HepG2 (cell line): ENCODE measurements around the gene OR2M3. TPM values are rescaled to one million over a fixed set of nuclear protein-coding genes. Genes with fewer than 3 reads are reported as not detected.

Source experiments
- ATAC-seq: fragments of 200-7000 bp; cut with Tn5 transposase; 3 replicates; pipeline ENCODE4 v1.9.1; 2020; ENCODE audit warnings: mild to moderate bottlenecking, moderate library complexity
- BruUV-seq: library from RNA; stranded (reverse); fragments of 400-500 nt; replicated peaks from 2 replicates; lab custom pipeline; 2021; lab: Mats Ljungman, UMichigan
- CTCF ChIA-PET: fragments of 300-600 bp; formaldehyde crosslinking; extraction: SDS; loops from one replicate; lab custom pipeline; 2021; ENCODE audit warnings: low total read pairs, inconsistent platforms, low intra/inter-chr PET ratio; lab: Yijun Ruan, JAX
- POLR2A ChIA-PET: fragments of 350-600 bp; sonication (Branson Sonifier 250); formaldehyde crosslinking; loops from one replicate; lab custom pipeline; 2020; ENCODE audit warnings: antibody characterized with exemption, inconsistent platforms; lab: Yijun Ruan, JAX
- DNase-seq: peaks from one replicate; pipeline ENCODE4 v3.0.0-alpha.2; 2015; ENCODE audit warnings: low spot score
- FAIRE-seq: peaks from 3 replicates; lab custom pipeline; 2011; peaks lifted over from hg19 to GRCh38; lab: Jason Lieb, UNC
- H2AFZ ChIP-seq: one replicate; pipeline ENCODE4 v1.6.1; 2011; ENCODE audit warnings: low read length, inconsistent platforms
- H3K27ac ChIP-seq: fragments of 300-600 bp; 3 replicates; pipeline ENCODE4 v1.8.0; 2011; ENCODE audit warnings: mixed run types, mild to moderate bottlenecking, mixed read lengths, low read length, inconsistent platforms; ENCODE audit not compliant: insufficient read depth; ENCODE audit errors: extremely low read length
- H3K27me3 ChIP-seq, 2 experiments: fragments of 200-600 bp in 1 of 2; 2 replicates in 1 of 2; 3 replicates in 1 of 2; pipeline versions ENCODE4 v1.6.0 to v1.8.0; 2011; ENCODE audit warnings: low read length in 2 of 2, mild to moderate bottlenecking in 2 of 2, moderate library complexity in 2 of 2, inconsistent platforms in 1 of 2; ENCODE audit not compliant: insufficient read depth in 2 of 2, control insufficient read depth in 1 of 2
- H3K36me3 ChIP-seq, 2 experiments: fragments of 200-600 bp in 1 of 2; replicated peaks in 1 of 2; 2 replicates in 1 of 2; 3 replicates in 1 of 2; pipeline versions ENCODE4 v1.5.1 to v1.8.0; 2011; ENCODE audit warnings: low read length in 2 of 2, inconsistent platforms in 1 of 2; ENCODE audit not compliant: insufficient read depth in 2 of 2, control insufficient read depth in 1 of 2
- H3K4me1 ChIP-seq: 2 replicates; pipeline ENCODE4 v1.5.1; 2012; ENCODE audit warnings: low read length, inconsistent platforms; ENCODE audit not compliant: insufficient read depth
- H3K4me2 ChIP-seq: 2 replicates; pipeline ENCODE4 v1.6.0; 2011; ENCODE audit warnings: low read depth, low read length, inconsistent platforms
- H3K4me3 ChIP-seq, 3 experiments: fragments of 200-600 bp in 1 of 3; sonication (generic), shearing (Covaris generic) in 1 of 3; replicated peaks in 1 of 3; 2 replicates each; pipeline ENCODE4 v1.5.1; 2011 to 2016; ENCODE audit warnings: low read length in 3 of 3, inconsistent platforms in 2 of 3, low read depth in 2 of 3, mild to moderate bottlenecking in 2 of 3, control low read depth in 1 of 3, mixed read lengths in 1 of 3; ENCODE audit not compliant: insufficient read depth in 1 of 3
- H3K79me2 ChIP-seq: one replicate; pipeline ENCODE4 v1.6.1; 2011; ENCODE audit warnings: low read length, inconsistent platforms; ENCODE audit not compliant: insufficient read depth
- H3K9ac ChIP-seq: 2 replicates; pipeline ENCODE4 v1.6.0; 2011; ENCODE audit warnings: mild to moderate bottlenecking, low read depth, low read length, inconsistent platforms; ENCODE audit not compliant: insufficient read depth
- H3K9me3 ChIP-seq: 2 replicates; pipeline ENCODE4 v1.5.1; 2012; ENCODE audit warnings: mild to moderate bottlenecking, low read length
- H4K20me1 ChIP-seq: 2 replicates; pipeline ENCODE4 v1.6.0; 2011; ENCODE audit warnings: inconsistent platforms, mild to moderate bottlenecking, low read length, moderate library complexity; ENCODE audit not compliant: insufficient read depth
- EHMT2 ChIP-seq: fragments of 200-600 bp; sonication (generic); IDR thresholded peaks from 2 replicates; pipeline ENCODE4 v1.7.0; 2017; ENCODE audit warnings: antibody characterized with exemption, low read depth, low read length, borderline replicate concordance
- HMG20A ChIP-seq: IDR thresholded peaks from 2 replicates; pipeline ENCODE4 v1.6.1; 2016; ENCODE audit warnings: borderline replicate concordance
- MAFF ChIP-seq: IDR thresholded peaks from 2 replicates; pipeline ENCODE4 v1.6.1; 2011; ENCODE audit warnings: low read depth, low read length, improper control_type of control experiment
- MAFK ChIP-seq, 2 experiments: IDR thresholded peaks in 1 of 2; conservative IDR thresholded peaks in 1 of 2; 2 replicates each; pipeline ENCODE4 v1.6.1; 2011; ENCODE audit warnings: improper control_type of control experiment in 2 of 2, low read length in 2 of 2
- NR2F2 ChIP-seq: IDR thresholded peaks from 2 replicates; pipeline ENCODE4 v1.6.1; 2012; ENCODE audit warnings: low read depth, inconsistent platforms, borderline replicate concordance
- POGZ ChIP-seq: sonication (generic); formaldehyde crosslinking; IDR thresholded peaks from 2 replicates; pipeline ENCODE4 v1.4.0; 2020; ENCODE audit warnings: mild to moderate bottlenecking, missing genetic modification reagents
- REL ChIP-seq: sonication (generic); formaldehyde crosslinking; conservative IDR thresholded peaks from 2 replicates; pipeline ENCODE4 v1.8.0; 2022; ENCODE audit warnings: mild to moderate bottlenecking, missing genetic modification reagents, moderate library complexity
- SRF ChIP-seq: IDR thresholded peaks from 2 replicates; pipeline ENCODE4 v1.6.1; 2011; ENCODE audit warnings: mild to moderate bottlenecking, low read depth, low read length, moderate library complexity
- ZNF10 ChIP-seq: sonication (generic); formaldehyde crosslinking; IDR thresholded peaks from 2 replicates; pipeline ENCODE4 v1.4.0; 2020; ENCODE audit warnings: mild to moderate bottlenecking, low read depth, missing genetic modification reagents, borderline replicate concordance
- ZNF274 ChIP-seq: sonication (generic); formaldehyde crosslinking; IDR thresholded peaks from 2 replicates; pipeline ENCODE4 v1.5.1; 2020; ENCODE audit warnings: mild to moderate bottlenecking, missing genetic modification reagents
- ZNF317 ChIP-seq: sonication (generic); formaldehyde crosslinking; IDR thresholded peaks from 2 replicates; pipeline ENCODE4 v1.5.0; 2020; ENCODE audit warnings: mild to moderate bottlenecking, missing genetic modification reagents
- WGBS: methylation state at CpG from one replicate; pipeline ENCODE4 v1.1.6; 2017; ENCODE audit warnings: low lambda C conversion rate; 5-methylcytosine and 5-hydroxymethylcytosine counted together
- in situ Hi-C: cut with HindIII; loops from 2 replicates; pipeline ENCODE4 v1.10.0; 2017; ENCODE audit warnings: low pct_unique_long_range_greater_than_20kb; ENCODE audit not compliant: extremely low pct_ligation_motif_present
- intact Hi-C: fragments of 100-400 bp; cut with micrococcal nuclease; formaldehyde crosslinking; loops from one replicate; pipeline ENCODE4 v1.10.0; 2022; ENCODE audit not compliant: unreplicated experiment
- polyA plus RNA-seq, 8 experiments: library from polyadenylated mRNA; depleted of rRNA in 3 of 8; stranded (reverse) in 7 of 8; unstranded in 1 of 8; fragments of >200 nt; fragmentation: Illumina TruSeq in 4 of 8; extraction: Trizol in 4 of 8; gene quantifications; 2 replicates each; pipeline versions ENCODE4 v1.2.1 to v1.2.3, GENCODE V29; 2011 to 2016; ENCODE audit warnings: low read depth in 4 of 8, missing spikeins in 1 of 8, mixed read lengths in 1 of 8; ENCODE audit not compliant: insufficient read depth in 1 of 8
- total RNA-seq, 5 experiments: library from RNA; depleted of rRNA; stranded (reverse); fragments of >200 nt; fragmentation: Illumina TruSeq; extraction: Trizol; gene quantifications; 2 replicates each; pipeline ENCODE4 v1.2.3, GENCODE V29; 2016; ENCODE audit warnings: low read depth in 1 of 5
- TF ChIP-seq, protein P1 (sequence below): sonication (generic); formaldehyde crosslinking; IDR thresholded peaks from 2 replicates; pipeline ENCODE4 v1.4.0; 2020; ENCODE audit warnings: missing genetic modification reagents

The OR2M3 gene
- total and polyA plus RNA-seq, 2 of the 13 experiments (the other 11 are each of a cell fraction or from before 2014, with no cell fraction given) = not detected

DNA sequence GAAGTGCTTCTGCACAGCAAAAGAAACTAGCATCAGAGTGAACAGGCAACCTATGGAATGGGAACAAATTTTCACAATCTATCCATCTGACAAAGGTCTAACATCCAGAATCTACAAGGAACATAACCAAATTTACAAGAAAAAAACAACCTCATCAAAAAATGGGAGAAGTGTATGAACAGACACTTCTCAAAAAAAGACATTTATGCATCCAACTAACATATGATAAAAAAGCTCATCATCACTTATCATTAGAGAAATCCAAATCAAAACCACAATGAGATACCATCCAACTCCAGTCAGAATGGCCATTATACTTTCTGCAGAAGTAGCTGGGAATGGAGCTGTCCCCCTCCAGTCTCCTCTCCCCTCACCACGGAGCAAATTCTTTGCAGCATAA lies 2.9 kb upstream of the OR2M3 start:
- H3K27ac ChIP-seq = no peak overlapping the region
- no peaks in the 10 kb centered on the region for H3K4me1 ChIP-seq
- BruUV-seq = no TSS peak
- H3K9me3 ChIP-seq = peaks cover 79% of the 10 kb centered on the region
- ChIA-PET CTCF (no interaction called here), POLR2A (no interaction called here)
- TF ChIP-seq ZNF10 (CRISPR knock-in tag) (no peak), ZNF317 (CRISPR knock-in tag) (no peak), REL (CRISPR knock-in tag) (no peak), ZNF274 (CRISPR knock-in tag) (no peak), NR2F2 (no peak), HMG20A (CRISPR knock-in tag) (no peak), POGZ (CRISPR knock-in tag) (no peak), EHMT2 (no peak)
- TF ChIP-seq, protein P1, sequence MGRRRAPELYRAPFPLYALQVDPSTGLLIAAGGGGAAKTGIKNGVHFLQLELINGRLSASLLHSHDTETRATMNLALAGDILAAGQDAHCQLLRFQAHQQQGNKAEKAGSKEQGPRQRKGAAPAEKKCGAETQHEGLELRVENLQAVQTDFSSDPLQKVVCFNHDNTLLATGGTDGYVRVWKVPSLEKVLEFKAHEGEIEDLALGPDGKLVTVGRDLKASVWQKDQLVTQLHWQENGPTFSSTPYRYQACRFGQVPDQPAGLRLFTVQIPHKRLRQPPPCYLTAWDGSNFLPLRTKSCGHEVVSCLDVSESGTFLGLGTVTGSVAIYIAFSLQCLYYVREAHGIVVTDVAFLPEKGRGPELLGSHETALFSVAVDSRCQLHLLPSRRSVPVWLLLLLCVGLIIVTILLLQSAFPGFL (CRISPR knock-in tag) = no peak
- no peak overlapping the region for H2AFZ ChIP-seq
- H3K27me3 ChIP-seq = no peaks in the 10 kb centered on the region
- ATAC-seq = no peak
- H3K9ac ChIP-seq = no peak overlapping the region
- in situ Hi-C loops (no loop called here), intact Hi-C loops (no loop called here)
- no peaks in the 10 kb centered on the region for H3K36me3 ChIP-seq
- H3K79me2 ChIP-seq = no peaks in the 10 kb centered on the region
- no peak for DNase-seq
- no peak overlapping the region for H3K4me3 ChIP-seq
- 11% methylated on average over 1 of the region's 1 CpG for WGBS
- no peaks in the 10 kb centered on the region for H4K20me1 ChIP-seq
- no peak overlapping the region for H3K4me2 ChIP-seq
- no peak for FAIRE-seq

DNA sequence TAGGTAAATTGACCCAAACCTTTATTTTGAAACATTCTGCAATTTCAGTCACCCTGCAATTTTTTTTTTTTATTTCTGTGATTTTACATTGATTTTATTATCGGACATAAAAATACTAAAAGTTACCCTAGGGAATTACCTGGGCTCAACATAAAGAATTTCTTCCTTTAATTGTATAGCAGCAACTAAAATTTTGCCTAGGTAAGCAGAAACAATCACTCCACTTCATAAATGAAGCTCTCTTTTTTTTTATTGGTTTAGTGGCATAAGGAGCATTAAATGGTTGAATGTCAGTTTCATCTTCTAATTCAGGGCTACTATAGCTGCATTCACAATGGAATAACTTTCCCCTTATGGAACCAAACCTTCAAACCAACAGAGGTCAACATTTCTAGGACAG lies 18.8 kb downstream of the OR2M3 start:
- no peak for ATAC-seq
- no peak overlapping the region for H3K4me3 ChIP-seq
- no peaks in the 10 kb centered on the region for H4K20me1 ChIP-seq
- H3K27ac ChIP-seq = no peak overlapping the region
- H3K79me2 ChIP-seq = no peaks in the 10 kb centered on the region
- in situ Hi-C loops = no loop called here
- no peak overlapping the region for H2AFZ ChIP-seq
- peaks cover 73% of the 10 kb centered on the region for H3K9me3 ChIP-seq
- 7% methylated on average over 1 of the region's 1 CpG for WGBS
- H3K4me2 ChIP-seq = no peak overlapping the region
- no peaks in the 10 kb centered on the region for H3K36me3 ChIP-seq
- H3K27me3 ChIP-seq = no peaks in the 10 kb centered on the region
- DNase-seq = no peak
- POLR2A ChIA-PET = no interaction called here
- CTCF ChIA-PET = no interaction called here
- FAIRE-seq = no peak
- intact Hi-C loops = no loop called here
- no TSS peak for BruUV-seq
- TF ChIP-seq MAFK (conservative IDR thresholded peaks at IDR 0.05 in 1 of 2, IDR thresholded peaks at IDR 0.05 in 1 of 2; ENCODE audit: low read length in 2 of 2) (peak; percentile 75 to 91), MAFF (peak; percentile 82), SRF (no peak)
- H3K4me1 ChIP-seq = no peaks in the 10 kb centered on the region
- H3K9ac ChIP-seq = no peak overlapping the region
